ENCODE measurements around the gene FAM174A.
"Not testable (repeated sequence)": the region's sequence is repeated elsewhere in the genome, so short reads cannot be mapped to it uniquely, and the experiment has no call there.

FAM174A gene

GRCh38 chr5:100603141-100603540 is 68.0 kb downstream of the FAM174A start:
- TF ChIP-seq CTCF (IDR thresholded peaks at IDR 0.05; ENCODE audit: low read depth, low read length, missing control alignments) = no peak
- DNase-seq (ENCODE audit: extremely low read depth, low read depth) = no peak
- no peak overlapping the region for H3K4me3 ChIP-seq (replicated peaks; ENCODE audit: low read depth, low read length)

GRCh38 chr5:100604021-100604420 is 68.8 kb downstream of the FAM174A start:
- DNase-seq (ENCODE audit: extremely low read depth, low read depth); H3K4me3 ChIP-seq (replicated peaks; ENCODE audit: low read depth, low read length): not testable (repeated sequence)

GRCh38 chr5:100609594-100609993 is 74.4 kb downstream of the FAM174A start:
- DNase-seq (ENCODE audit: extremely low read depth, low read depth) = no peak
- no peak for TF ChIP-seq CTCF (IDR thresholded peaks at IDR 0.05; ENCODE audit: low read depth, low read length, missing control alignments)
- H3K4me3 ChIP-seq (replicated peaks; ENCODE audit: low read depth, low read length) = no peak overlapping the region

GRCh38 chr5:100614308-100614707 is 79.1 kb downstream of the FAM174A start:
- DNase-seq (ENCODE audit: extremely low read depth, low read depth) = no peak
- no peak for TF ChIP-seq CTCF (IDR thresholded peaks at IDR 0.05; ENCODE audit: low read depth, low read length, missing control alignments)
- H3K4me3 ChIP-seq (replicated peaks; ENCODE audit: low read depth, low read length) = no peak overlapping the region

GRCh38 chr5:100615362-100615761 is 80.2 kb downstream of the FAM174A start:
- no peak for TF ChIP-seq CTCF (IDR thresholded peaks at IDR 0.05; ENCODE audit: low read depth, low read length, missing control alignments)
- no peak for DNase-seq (ENCODE audit: extremely low read depth, low read depth)
- no peak overlapping the region for H3K4me3 ChIP-seq (replicated peaks; ENCODE audit: low read depth, low read length)

GRCh38 chr5:100616291-100616690 is 81.1 kb downstream of the FAM174A start:
- H3K4me3 ChIP-seq (replicated peaks; ENCODE audit: low read depth, low read length) = no peak overlapping the region
- TF ChIP-seq CTCF (IDR thresholded peaks at IDR 0.05; ENCODE audit: low read depth, low read length, missing control alignments) = no peak
- DNase-seq (ENCODE audit: extremely low read depth, low read depth) = no peak

- TF ChIP-seq CTCF (IDR thresholded peaks at IDR 0.05; ENCODE audit: low read depth, low read length, missing control alignments) = no peak
- DNase-seq (ENCODE audit: extremely low read depth, low read depth) = no peak
These were observed 81.8 kb downstream of the FAM174A start for GRCh38 chr5:100616981-100617380.

More at GRCh38 chr5:100616981-100617380, 81.8 kb downstream of the FAM174A start:
- H3K4me3 ChIP-seq (replicated peaks; ENCODE audit: low read depth, low read length) = no peak overlapping the region
